Panc1 (cell line): ENCODE data around the gene ENTPD3. TPM values are rescaled to one million over a fixed set of nuclear protein-coding genes. Genes with fewer than 3 reads are reported as not detected.

Experiments
- ATAC-seq: fragments of 200-7000 bp; cut with Tn5 transposase; 2 replicates; pipeline ENCODE4 v1.9.1; 2020; ENCODE audit warnings: mild to moderate bottlenecking, moderate library complexity
- BruUV-seq: library from RNA; stranded (reverse); fragments of 400-500 nt; replicated peaks from 2 replicates; lab custom pipeline; 2021; lab: Mats Ljungman, UMichigan
- CTCF ChIA-PET: fragments of 300-600 bp; sonication (Branson Sonifier 250); formaldehyde crosslinking; loops from one replicate; lab custom pipeline; 2022; ENCODE audit warnings: antibody characterized with exemption; lab: Charles Lee
- POLR2A ChIA-PET: fragments of 300-600 bp; sonication (Branson Sonifier 250); formaldehyde crosslinking; loops from one replicate; lab custom pipeline; 2022; ENCODE audit warnings: antibody characterized with exemption; lab: Charles Lee
- DNase-seq: peaks from one replicate; pipeline ENCODE4 v3.0.0-alpha.2; 2010; ENCODE audit warnings: low read depth, low spot score
- H3K27ac ChIP-seq: 2 replicates; pipeline ENCODE4 v1.5.1; 2011; ENCODE audit warnings: mild to moderate bottlenecking, low read length, inconsistent platforms
- H3K27me3 ChIP-seq: fragments of 200-500 bp; sonication (Bioruptor generic); 2 replicates; pipeline ENCODE4 v1.6.0; 2014; ENCODE audit warnings: low read length, inconsistent platforms; ENCODE audit not compliant: control insufficient read depth, insufficient read depth
- H3K36me3 ChIP-seq: fragments of 200-500 bp; sonication (Bioruptor generic); 2 replicates; pipeline ENCODE4 v1.5.1; 2014; ENCODE audit warnings: inconsistent platforms, mild to moderate bottlenecking, low read length, moderate library complexity; ENCODE audit not compliant: control insufficient read depth, insufficient read depth
- H3K4me1 ChIP-seq: 2 replicates; pipeline ENCODE4 v1.5.1; 2011; ENCODE audit warnings: inconsistent platforms, mild to moderate bottlenecking, low read length, moderate library complexity; ENCODE audit not compliant: control insufficient read depth, insufficient read depth
- H3K4me3 ChIP-seq, 2 experiments: 2 replicates each; pipeline ENCODE4 v1.5.1; 2011 to 2012; ENCODE audit warnings: low read depth in 2 of 2, low read length in 2 of 2, mild to moderate bottlenecking in 2 of 2, inconsistent platforms in 1 of 2, moderate library complexity in 1 of 2
- H3K9me3 ChIP-seq: fragments of 200-500 bp; sonication (Bioruptor generic); 2 replicates; pipeline ENCODE4 v1.5.1; 2014; ENCODE audit warnings: low read depth, mild to moderate bottlenecking, inconsistent platforms, low read length, moderate library complexity; ENCODE audit not compliant: control insufficient read depth, insufficient read depth
- POLR2AphosphoS5 ChIP-seq: IDR thresholded peaks from 2 replicates; pipeline ENCODE4 v1.6.1; 2012; ENCODE audit warnings: mild to moderate bottlenecking, low read depth, low read length, moderate library complexity
- SIN3A ChIP-seq: IDR thresholded peaks from 2 replicates; pipeline ENCODE4 v1.6.1; 2012; ENCODE audit warnings: low read depth, mild to moderate bottlenecking, low read length, moderate library complexity, borderline replicate concordance; ENCODE audit not compliant: insufficient read depth
- TCF7L2 ChIP-seq: IDR thresholded peaks from 2 replicates; pipeline ENCODE4 v1.6.1; 2011; ENCODE audit warnings: mild to moderate bottlenecking, low read depth, low read length, inconsistent platforms
- in situ Hi-C: cut with HindIII; loops from 2 replicates; pipeline ENCODE4 v1.10.0; 2016; ENCODE audit warnings: low sequenced_read_pairs, low pct_unique_long_range_greater_than_20kb
- intact Hi-C: fragments of 100-400 bp; cut with micrococcal nuclease; formaldehyde crosslinking; loops from one replicate; pipeline ENCODE4 v1.10.0; 2022; ENCODE audit not compliant: unreplicated experiment
- total RNA-seq: library from RNA; stranded (reverse); gene quantifications from one replicate; pipeline ENCODE4 v1.2.1, GENCODE V29; 2021; ENCODE audit not compliant: unreplicated experiment
- TF ChIP-seq, protein P1 (sequence below), 2 experiments: IDR thresholded peaks; 2 replicates each; pipeline ENCODE4 v1.6.1; 2011 to 2012; ENCODE audit warnings: low read depth in 2 of 2, control low read depth in 1 of 2, low read length in 1 of 2, mild to moderate bottlenecking in 1 of 2, moderate library complexity in 1 of 2; ENCODE audit not compliant: insufficient read depth in 1 of 2
- TF ChIP-seq, protein P2 (sequence below): fragments of 450-650 bp; IDR thresholded peaks from 2 replicates; pipeline ENCODE4 v1.5.1; 2017; ENCODE audit warnings: mild to moderate bottlenecking

ENTPD3 gene
- total RNA-seq, 1 experiment from 2014 or later = not detected

DNA sequence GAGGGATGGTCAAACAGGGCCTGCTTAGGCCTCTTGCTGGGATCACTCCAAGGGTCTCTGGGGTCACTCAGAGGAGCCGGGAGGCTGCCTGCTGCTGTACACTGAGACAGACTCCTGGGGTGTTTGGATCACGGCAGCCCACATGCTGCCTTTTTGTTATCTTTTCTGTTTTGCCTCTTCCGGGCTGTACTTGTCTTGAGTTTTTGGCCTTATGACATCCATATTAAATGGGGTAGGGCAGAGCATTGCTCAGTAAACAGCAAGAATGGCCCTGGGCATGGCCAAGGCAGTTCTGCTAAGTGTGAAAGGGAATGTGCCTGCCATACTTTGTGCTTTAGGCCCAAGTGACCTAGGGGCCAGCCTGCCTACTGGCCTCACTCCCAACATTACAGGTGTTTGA lies 771 bp upstream of the ENTPD3 start:
- POLR2A ChIA-PET = no interaction called here
- Histone ChIP-seq H3K9me3 (no peaks in the 10 kb centered on the region), H3K27ac (no peak overlapping the region), H3K4me1 (no peaks in the 10 kb centered on the region), H3K27me3 (peaks cover 3% of the 10 kb centered on the region), H3K36me3 (no peaks in the 10 kb centered on the region), H3K4me3 (no peak overlapping the region)
- in situ Hi-C loops (no loop called here), intact Hi-C loops (no loop called here)
- ATAC-seq (no peak), DNase-seq (no peak)
- TF ChIP-seq, protein P1, sequence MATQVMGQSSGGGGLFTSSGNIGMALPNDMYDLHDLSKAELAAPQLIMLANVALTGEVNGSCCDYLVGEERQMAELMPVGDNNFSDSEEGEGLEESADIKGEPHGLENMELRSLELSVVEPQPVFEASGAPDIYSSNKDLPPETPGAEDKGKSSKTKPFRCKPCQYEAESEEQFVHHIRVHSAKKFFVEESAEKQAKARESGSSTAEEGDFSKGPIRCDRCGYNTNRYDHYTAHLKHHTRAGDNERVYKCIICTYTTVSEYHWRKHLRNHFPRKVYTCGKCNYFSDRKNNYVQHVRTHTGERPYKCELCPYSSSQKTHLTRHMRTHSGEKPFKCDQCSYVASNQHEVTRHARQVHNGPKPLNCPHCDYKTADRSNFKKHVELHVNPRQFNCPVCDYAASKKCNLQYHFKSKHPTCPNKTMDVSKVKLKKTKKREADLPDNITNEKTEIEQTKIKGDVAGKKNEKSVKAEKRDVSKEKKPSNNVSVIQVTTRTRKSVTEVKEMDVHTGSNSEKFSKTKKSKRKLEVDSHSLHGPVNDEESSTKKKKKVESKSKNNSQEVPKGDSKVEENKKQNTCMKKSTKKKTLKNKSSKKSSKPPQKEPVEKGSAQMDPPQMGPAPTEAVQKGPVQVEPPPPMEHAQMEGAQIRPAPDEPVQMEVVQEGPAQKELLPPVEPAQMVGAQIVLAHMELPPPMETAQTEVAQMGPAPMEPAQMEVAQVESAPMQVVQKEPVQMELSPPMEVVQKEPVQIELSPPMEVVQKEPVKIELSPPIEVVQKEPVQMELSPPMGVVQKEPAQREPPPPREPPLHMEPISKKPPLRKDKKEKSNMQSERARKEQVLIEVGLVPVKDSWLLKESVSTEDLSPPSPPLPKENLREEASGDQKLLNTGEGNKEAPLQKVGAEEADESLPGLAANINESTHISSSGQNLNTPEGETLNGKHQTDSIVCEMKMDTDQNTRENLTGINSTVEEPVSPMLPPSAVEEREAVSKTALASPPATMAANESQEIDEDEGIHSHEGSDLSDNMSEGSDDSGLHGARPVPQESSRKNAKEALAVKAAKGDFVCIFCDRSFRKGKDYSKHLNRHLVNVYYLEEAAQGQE (IDR thresholded peaks at IDR 0.05; ENCODE audit: insufficient read depth in 1 of 2, low read depth in 2 of 2, low read length in 1 of 2) = no peak
- TF ChIP-seq, protein P2, sequence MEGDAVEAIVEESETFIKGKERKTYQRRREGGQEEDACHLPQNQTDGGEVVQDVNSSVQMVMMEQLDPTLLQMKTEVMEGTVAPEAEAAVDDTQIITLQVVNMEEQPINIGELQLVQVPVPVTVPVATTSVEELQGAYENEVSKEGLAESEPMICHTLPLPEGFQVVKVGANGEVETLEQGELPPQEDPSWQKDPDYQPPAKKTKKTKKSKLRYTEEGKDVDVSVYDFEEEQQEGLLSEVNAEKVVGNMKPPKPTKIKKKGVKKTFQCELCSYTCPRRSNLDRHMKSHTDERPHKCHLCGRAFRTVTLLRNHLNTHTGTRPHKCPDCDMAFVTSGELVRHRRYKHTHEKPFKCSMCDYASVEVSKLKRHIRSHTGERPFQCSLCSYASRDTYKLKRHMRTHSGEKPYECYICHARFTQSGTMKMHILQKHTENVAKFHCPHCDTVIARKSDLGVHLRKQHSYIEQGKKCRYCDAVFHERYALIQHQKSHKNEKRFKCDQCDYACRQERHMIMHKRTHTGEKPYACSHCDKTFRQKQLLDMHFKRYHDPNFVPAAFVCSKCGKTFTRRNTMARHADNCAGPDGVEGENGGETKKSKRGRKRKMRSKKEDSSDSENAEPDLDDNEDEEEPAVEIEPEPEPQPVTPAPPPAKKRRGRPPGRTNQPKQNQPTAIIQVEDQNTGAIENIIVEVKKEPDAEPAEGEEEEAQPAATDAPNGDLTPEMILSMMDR = no peak
- TF ChIP-seq POLR2AphosphoS5 (no peak), TCF7L2 (no peak), SIN3A (no peak)
- BruUV-seq = no TSS peak
- CTCF ChIA-PET = no interaction called here

DNA sequence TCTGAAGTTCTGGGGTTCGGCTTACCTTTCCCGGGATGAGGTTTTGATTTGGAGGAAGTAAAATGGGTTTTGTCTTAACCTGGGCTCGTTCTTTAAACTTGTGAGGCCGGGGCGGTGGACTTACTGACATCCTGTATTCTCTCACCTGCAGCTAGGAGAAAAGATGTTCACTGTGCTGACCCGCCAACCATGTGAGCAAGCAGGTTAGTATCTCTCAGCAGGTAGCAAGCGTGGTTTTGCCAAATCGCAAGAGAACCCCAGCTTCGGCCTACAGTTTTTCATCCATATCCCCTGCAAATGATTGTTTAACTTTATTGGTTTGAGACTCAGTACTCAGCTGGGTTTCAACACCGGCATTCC lies 891 bp downstream of the ENTPD3 start:
- H3K27me3 ChIP-seq = peaks cover 3% of the 10 kb centered on the region
- BruUV-seq = no TSS peak
- ChIA-PET POLR2A (no interaction called here), CTCF (no interaction called here)
- no peaks in the 10 kb centered on the region for H3K4me1 ChIP-seq
- no peak overlapping the region for H3K27ac ChIP-seq
- H3K36me3 ChIP-seq = no peaks in the 10 kb centered on the region
- H3K4me3 ChIP-seq = no peak overlapping the region
- intact Hi-C loops (no loop called here), in situ Hi-C loops (no loop called here)
- no peaks in the 10 kb centered on the region for H3K9me3 ChIP-seq
- ATAC-seq (no peak), DNase-seq (no peak)
- no peak for TF ChIP-seq SIN3A
- TF ChIP-seq TCF7L2 = no peak
- TF ChIP-seq, protein P2 = no peak
- TF ChIP-seq POLR2AphosphoS5 = no peak
- TF ChIP-seq, protein P1 (IDR thresholded peaks at IDR 0.05; ENCODE audit: insufficient read depth in 1 of 2, low read depth in 2 of 2, low read length in 1 of 2) = no peak
